PC-3 (cell line): ENCODE measurements around the gene IL7R.
A peak's percentile ranks its signal among the peaks of the same experiment; 100 is the strongest.

Experiments used
- EZH2 ChIP-seq: fragments of 300-600 bp; sonication (generic); IDR thresholded peaks from one replicate; pipeline ENCODE4 v1.6.1; 2017; ENCODE audit warnings: antibody characterized with exemption, mild to moderate bottlenecking, low read length; ENCODE audit not compliant: unreplicated experiment
- TF ChIP-seq, protein P1 (sequence below): fragments of 300-600 bp; sonication (generic); conservative IDR thresholded peaks from 2 replicates; pipeline ENCODE4 v1.5.1; 2017; ENCODE audit warnings: antibody characterized with exemption, low read depth, mild to moderate bottlenecking, low read length

DNA sequence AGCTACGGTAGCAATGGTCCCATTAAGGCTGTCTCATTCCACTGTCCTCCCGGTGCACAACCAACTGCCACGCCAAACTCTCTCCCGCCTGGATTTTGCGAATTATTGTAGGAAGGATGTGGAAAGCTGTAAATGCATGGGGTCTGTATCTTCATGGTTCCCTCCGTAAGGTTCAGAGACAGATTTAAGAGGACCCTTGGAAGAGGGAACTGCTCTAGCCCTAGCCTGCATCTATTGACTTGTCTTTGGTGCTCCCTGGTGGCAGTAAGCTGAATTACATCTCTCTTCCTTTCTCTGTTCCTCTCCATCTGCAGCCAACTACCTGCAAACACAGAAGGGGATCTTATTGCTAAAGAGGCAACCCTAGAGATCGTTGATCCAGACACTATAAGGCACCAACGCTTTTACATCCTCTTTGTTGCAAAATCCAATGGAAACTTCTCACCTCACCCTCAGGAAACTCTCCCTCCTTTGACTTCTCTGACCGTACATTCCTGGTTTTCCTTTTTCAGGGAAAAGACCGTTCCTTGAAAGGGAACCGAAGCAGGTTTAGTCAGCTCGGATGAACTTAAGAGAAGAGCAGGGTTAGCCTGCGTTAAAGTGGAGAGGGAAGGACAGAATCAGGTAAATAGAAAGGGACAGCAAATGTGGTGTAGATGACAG lies 69.8 kb downstream of the IL7R start:
- TF ChIP-seq, protein P1, sequence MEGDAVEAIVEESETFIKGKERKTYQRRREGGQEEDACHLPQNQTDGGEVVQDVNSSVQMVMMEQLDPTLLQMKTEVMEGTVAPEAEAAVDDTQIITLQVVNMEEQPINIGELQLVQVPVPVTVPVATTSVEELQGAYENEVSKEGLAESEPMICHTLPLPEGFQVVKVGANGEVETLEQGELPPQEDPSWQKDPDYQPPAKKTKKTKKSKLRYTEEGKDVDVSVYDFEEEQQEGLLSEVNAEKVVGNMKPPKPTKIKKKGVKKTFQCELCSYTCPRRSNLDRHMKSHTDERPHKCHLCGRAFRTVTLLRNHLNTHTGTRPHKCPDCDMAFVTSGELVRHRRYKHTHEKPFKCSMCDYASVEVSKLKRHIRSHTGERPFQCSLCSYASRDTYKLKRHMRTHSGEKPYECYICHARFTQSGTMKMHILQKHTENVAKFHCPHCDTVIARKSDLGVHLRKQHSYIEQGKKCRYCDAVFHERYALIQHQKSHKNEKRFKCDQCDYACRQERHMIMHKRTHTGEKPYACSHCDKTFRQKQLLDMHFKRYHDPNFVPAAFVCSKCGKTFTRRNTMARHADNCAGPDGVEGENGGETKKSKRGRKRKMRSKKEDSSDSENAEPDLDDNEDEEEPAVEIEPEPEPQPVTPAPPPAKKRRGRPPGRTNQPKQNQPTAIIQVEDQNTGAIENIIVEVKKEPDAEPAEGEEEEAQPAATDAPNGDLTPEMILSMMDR, result peak; percentile 97
- TF ChIP-seq EZH2, result no peak
